HG02973 (cell line): ENCODE measurements around the gene CREB5.

Experiments
- ATAC-seq: cut with Tn5 transposase; IDR thresholded peaks from one replicate; pipeline ENCODE4 v1.9.1; 2021; ENCODE audit warnings: moderate library complexity; ENCODE audit not compliant: unreplicated experiment

The CREB5 gene

DNA sequence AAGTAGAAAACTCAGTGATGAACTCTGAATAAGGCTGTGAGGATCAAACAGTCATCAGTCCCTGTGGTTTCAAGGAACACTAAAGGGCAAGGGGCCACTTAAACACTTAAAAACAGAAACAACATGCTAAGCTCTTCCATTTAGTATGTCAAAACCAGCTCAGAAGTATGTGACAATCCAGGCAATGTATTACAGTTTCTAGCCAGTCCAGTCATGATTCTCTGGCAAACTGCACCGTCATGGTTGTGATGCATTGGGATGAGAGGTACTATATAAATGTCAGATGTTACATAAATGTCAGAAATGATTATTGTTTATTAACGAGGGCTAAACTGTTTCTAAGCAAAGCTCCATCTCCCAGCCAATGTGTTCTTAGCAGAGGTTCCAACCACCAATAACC, 4.7 kb upstream of the CREB5 start:
- no peak for ATAC-seq

GRCh38 chr7:28408105-28408959, 4.0 kb upstream of the CREB5 start:
- no peak for ATAC-seq

DNA sequence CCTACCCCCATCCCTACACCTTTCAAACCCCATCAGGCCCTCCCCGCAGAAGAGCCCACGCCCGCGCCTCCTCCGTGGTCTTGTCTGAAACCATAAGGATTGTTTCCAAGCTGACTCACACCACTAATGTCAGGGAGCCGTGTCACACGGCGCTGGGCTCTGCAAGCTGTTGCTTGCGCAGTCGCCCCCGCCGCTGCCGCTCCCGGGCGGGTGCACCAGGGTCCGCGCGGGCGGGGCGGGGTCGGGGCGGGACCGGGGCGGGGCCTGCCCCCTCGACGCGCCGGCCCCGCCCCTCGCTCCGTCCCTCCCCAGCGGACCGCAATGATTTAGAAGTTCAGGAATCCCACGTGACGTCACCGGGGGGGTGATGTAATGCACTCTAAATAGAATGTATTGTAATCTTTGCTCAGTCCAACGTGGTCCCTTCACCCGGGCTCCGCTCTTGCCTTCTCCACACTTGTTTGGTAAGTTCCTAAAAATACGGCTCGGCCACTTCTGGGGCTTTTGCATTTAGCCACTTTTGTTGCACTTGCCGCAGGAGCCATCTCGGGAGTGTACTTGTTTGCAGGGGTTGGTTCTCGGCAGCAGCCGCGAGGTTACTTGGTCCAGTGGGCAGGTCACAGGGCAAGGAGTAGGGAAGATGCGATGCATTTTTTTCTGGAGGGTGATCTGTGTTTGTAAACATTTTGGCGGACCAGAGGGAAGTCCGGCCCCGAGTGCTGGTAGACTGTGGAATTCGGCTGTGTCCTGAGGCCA, 3.2 kb upstream of the CREB5 start:
- ATAC-seq: no peak

- no peak for ATAC-seq
Measured at GRCh38 chr7:28409716-28410627, 2.3 kb upstream of the CREB5 start.

DNA sequence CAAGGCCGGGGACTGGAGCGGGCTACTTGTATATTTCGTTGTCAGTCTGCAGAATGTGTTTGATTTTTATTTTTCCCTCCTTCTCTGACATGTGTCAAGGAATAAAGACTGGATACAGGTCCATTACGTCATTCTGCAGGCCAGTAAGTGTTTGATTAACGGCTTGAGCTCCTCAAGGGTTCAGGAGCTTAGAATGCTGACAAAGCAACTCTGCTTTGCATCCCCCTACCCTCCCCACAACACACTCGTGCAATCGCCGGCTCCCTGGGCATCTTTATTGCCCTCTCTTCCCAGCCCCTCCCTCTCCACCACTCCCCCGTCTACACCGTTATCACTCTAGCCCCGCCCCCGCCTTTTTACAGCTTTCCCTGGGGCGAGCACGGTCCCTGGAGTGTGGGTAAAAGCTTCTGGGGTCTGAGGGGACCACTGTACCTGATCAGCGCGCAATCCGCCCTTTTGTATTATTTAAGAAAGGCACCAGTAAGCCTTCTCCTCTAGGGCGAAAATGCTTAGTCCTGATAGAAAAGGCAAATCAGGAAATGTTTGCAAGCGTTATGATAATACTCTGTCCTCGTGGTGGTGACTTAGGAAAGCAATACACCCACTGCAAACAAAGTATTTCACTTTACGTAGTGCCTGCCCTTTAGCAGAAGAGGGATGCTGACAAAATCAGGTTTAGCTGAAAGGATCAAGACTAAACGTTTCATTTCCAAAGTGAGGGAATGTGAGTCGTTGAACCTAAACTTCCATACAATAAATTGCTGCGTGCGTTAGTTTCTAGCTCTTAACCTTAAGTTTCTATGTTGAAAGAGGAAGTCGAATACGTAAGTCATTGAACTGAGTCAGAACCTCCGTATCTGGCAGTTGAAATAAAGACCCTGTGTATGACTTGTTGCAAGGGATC, 1.4 kb upstream of the CREB5 start:
- no peak for ATAC-seq

DNA sequence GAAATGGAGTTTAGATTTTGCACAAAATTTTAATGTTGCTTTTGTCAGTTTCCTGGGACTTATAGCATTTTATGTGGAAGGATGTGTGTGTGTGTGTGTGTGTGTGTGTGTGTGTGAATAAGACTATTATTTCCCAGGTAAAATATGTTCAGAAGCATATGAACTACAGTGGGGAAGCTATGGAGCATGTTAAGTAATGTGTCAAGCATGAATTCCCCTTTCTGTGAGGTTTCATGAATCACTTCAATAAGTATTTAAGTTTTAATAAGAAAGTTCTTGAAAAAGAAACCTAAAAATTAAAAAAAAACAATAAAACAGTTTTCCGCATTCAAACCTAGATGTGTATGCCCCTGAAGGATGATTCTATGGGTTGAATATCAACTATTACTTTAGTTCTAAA, 693 bp downstream of the CREB5 start:
- no peak for ATAC-seq

- no peak for ATAC-seq
Measured at GRCh38 chr7:28414453-28414852, 2.1 kb downstream of the CREB5 start.

GRCh38 chr7:28417321-28417940, 5.1 kb downstream of the CREB5 start:
- ATAC-seq: no peak

DNA sequence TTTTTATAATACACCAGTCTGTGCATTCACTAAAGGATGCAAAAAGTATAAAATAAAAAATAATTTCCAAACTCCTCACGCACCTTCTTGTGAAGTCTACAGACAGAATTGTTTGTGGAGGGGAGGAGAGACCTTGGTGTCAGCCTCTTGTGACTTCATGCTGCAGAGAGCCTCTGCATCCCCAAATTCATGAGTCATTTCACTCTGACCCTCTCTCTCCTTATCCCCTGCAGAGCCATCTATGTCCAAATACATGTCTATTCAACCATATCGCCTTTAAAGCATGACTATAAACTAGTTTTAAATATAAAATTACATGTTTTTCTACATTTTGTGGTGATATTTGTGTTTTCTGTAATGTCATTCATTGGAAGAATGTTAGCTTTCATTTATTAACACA, 6.0 kb downstream of the CREB5 start:
- ATAC-seq: no peak

DNA sequence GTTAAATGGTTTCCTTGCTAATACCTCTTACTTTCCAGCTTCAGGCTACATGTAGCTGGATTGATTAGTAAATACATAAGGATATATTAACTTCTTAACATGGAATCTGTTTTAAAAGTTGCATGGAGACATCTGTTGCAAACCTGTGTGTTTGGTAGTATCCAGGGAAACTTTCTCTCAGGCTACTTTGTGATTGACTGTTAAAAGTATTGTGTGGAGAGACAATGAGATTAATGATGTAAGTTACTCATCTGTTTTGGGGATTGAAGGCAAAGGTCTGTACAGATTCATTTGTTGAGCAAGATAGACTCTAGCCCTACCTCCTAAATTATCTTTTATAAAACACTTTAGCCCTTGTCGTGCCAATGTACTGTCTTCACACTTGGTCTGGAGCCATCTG, 6.6 kb downstream of the CREB5 start:
- no peak for ATAC-seq

- no peak for ATAC-seq
Measured at GRCh38 chr7:28419716-28420115, 7.4 kb downstream of the CREB5 start.

DNA sequence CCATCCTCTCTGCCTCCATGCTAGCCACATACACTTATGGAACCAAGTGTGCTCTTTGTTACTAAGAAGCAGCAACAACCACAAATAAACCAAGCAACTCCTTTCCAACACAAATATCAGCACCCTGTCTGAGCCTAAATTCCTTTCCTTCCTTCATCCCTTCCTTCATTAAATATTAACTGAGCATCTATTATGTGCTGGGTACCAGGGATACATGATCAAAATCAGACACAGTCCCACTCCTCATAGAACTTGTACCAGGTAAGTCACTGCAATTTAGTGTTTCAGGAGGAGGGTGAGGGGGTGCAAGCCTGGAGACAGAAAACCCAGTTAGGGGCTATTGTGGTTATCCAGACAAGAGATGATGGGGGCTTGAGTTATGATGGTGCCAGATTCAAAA, 10.8 kb downstream of the CREB5 start:
- ATAC-seq: no peak

DNA sequence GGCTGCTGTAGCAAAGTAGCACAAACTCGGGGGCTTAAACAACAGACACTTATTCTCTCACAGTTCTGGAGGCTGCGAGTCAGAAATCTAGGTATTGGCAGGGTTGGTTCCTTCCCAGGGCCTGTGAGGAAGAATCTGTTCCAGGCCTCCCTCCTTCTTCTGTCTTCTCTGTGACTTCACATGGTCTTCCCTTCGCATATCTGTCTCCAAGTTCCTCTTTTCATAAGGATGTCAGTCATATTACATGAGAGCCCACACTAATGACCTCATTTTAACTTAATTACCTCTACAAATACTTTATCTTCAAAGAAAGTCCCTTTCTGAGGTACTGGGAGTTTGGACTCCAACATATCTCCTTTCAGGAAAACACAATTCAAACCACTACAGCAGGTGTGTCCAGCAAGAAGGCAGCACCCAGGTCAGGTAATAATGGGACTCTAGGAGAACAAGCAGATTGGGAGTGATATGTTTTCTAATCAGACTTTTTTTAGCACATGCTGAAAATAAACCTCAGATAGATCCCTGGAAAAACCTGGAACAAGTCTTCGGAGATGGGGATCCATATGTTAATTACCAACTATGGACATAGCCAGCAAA, 11.7 kb downstream of the CREB5 start:
- no peak for ATAC-seq

DNA sequence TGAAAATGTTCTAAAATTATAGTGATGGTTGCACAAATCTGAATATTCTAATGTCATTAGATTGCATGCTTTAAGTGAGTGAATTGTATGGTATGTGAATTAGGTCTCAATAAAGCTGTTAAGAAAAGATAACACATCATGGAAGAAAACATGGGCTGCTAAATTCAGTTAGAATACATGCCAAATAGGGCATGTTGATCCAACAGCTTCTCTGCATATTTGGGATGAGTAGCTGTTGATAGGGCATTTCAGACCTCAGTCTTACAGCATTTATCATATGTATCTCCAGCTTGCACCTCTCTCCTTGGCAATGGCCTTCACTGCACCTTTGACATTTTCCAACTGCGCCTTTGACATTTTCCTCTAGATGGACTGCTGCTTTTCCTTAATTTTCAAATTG, 13.2 kb downstream of the CREB5 start:
- no peak for ATAC-seq

DNA sequence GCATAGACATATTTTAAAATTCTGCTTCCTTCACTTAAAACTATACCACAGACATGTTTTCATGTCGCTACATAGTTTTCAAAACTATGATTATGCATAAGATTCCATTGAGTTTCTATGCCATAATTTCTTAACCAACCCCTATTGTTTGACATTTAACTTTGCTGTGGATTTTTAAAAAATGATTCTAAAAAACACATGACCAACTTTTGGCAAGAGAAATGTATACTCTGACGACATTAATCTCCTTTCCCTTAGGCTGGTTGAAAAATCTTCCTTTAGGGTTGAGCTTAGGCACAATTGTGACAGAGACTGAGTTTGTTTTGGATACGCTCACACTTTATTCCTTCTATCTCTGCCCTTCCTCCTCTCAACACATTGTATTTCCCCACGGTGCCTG, 14.9 kb downstream of the CREB5 start:
- ATAC-seq: no peak

GRCh38 chr7:28430616-28431015, 18.3 kb downstream of the CREB5 start:
- ATAC-seq: no peak

DNA sequence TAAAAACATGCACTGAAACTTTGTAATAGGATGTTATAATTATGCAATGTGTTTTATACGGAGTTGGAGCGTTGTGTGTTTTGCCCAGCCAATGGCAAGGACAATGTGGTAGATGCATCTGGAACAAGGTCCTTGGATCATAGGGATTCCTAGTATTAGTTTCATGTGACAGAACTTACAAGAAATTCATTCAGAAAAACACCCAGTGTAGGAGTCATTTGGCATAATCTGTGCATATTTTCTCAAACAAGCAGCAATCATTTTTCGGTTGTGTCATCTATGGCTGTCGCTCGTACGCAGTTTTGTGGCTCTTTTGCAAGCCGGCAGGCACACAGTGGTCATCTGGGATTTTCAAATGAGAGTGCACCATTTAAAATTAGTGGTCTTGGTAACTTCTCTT, 19.8 kb downstream of the CREB5 start:
- ATAC-seq: no peak

DNA sequence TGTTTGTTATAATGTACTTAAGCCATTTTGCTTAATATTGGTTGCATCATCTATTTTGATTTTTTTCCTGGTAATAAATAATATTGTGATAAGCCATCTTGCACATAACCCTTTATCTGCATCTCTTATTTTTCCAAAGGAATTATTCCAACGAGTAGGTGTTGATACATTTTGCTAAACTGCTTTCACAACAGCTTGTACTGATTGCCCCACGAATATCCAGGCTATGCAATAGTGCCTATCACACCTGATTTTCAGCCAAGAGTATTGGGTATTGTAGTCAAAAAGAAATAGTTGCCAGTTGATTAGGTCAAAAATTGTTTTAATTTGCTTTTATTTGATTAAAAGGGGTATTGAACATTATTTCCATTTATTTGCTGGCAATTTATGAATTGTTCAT, 20.7 kb downstream of the CREB5 start:
- no peak for ATAC-seq

DNA sequence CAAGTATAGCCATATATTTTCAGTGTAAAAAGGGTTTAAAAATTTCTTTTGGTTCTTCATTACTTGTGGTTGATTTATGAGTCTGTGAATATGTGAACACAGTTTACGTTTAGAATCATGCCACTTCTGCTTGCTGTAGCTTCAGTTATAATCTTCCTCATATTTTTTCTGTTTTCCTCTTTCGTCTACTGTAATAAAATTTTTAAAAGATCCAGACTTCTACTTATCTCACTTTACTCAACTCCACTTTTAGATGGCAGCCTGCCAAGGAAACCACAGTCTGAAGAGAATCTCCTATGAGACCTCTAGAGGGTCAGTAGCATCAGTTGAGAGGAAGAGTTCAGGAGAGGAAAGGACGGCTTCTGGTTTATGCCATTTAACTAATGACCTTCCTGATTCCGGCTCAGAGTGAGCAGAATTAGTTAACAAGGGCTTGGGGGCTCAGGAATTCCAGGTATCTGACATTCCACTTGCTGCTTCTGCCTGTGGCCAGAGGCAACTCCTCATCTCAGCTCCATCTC, 21.4 kb downstream of the CREB5 start:
- ATAC-seq: no peak
